ENCODE measurements around the gene NGFR. TPM values are rescaled to one million over a fixed set of nuclear protein-coding genes. Genes with fewer than 3 reads are reported as not detected.

NGFR gene
- total RNA-seq, 1 donor from 2014 or later: 42.0 TPM

DNA sequence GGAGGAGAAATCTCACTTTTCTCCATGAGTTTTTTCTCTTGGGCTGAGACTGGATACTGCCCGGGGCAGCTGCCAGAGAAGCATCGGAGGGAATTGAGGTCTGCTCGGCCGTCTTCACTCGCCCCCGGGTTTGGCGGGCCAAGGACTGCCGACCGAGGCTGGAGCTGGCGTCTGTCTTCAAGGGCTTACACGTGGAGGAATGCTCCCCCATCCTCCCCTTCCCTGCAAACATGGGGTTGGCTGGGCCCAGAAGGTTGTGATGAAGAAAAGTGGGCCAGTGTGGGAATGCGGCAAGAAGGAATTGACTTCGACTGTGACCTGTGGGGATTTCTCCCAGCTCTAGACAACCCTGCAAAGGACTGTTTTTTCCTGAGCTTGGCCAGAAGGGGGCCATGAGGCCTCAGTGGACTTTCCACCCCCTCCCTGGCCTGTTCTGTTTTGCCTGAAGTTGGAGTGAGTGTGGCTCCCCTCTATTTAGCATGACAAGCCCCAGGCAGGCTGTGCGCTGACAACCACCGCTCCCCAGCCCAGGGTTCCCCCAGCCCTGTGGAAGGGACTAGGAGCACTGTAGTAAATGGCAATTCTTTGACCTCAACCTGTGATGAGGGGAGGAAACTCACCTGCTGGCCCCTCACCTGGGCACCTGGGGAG is 19.1 kb downstream of the NGFR start:
- no peak for DNase-seq (ENCODE audit: low spot score)

DNA sequence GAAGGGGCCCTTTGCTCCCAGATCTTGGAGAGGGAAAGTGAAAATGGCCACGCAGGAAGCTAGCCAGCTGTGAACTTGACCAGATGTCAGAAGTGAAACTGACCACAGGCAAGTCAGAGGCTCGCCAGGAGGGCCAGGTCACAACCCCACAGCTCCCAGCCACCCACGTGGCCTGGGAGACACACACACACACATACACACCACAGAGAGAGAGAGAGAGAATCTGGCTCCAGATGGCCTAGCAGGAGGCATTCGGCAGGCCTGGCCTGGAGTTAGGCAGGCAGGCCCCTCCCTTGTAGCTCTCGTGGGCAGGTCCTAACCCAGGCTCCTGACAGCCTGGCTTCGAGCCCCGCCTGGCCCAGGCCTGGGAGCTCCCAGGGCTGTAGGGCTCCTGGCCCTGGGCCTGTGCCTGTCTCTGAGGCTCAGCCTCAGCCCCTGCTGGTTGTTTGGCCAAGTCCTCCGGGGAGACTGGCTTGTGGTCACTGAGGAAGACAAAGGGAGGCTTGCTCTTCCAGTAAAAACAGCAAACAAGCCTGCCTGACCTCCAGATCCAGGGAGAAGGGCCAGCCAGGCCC is 20.2 kb downstream of the NGFR start:
- DNase-seq (ENCODE audit: low spot score): no peak

DNA sequence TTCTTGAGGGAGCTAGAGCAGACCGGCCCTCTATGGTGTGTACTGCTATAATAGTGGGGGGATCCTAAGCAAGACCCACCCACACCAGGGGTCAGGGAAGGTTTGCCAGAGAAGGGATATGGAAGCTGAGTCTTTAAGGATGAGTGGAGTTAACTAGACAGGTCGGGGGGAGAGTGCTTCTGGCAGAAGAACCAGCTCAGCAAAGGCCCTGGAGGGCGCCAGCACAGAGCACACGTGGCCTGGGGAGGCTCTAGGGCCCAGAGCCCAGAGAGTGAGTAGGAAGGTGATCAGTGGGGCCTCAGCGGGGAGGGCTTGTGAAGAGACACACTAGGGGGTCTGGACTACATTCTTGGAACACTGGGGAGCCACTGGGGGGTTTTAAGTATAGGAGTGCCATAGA is 21.1 kb downstream of the NGFR start:
- peak; percentile 41 for DNase-seq (ENCODE audit: low spot score)

DNA sequence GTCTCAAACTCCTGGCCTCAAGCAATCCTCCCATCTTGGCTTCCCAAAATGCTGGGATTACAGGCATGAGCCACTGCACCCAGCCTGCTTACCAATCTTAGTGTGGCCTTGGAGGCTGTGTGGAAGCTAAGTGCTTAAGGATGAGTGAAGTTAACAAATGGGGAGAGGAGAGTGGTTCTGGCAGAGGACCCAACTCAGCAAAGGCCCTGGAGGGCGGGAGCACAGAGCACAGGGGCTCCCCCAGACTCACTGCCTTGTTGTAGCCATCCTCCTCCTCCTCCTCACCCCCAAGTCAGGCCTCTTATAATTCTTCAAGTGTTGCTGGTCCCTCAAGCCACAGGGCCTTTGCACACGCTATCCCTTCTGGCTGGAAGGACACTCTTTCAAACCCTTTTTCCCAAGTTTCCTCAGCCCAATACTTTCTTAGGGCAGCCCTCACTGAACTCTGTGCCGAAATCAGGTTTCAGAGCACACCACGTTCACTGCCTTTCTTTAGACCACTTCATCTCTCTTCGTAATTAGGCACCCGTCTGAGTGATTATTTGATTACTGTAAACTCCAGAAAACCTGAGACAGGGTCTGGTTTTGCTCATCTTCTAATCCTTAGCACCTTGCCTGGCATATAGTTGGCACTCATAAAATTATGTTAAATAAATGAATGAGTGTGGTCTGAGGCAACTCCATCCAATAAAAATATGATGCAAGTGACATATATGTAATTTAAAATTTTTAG is 23.4 kb downstream of the NGFR start:
- peak; percentile 39 for DNase-seq (ENCODE audit: low spot score)

DNA sequence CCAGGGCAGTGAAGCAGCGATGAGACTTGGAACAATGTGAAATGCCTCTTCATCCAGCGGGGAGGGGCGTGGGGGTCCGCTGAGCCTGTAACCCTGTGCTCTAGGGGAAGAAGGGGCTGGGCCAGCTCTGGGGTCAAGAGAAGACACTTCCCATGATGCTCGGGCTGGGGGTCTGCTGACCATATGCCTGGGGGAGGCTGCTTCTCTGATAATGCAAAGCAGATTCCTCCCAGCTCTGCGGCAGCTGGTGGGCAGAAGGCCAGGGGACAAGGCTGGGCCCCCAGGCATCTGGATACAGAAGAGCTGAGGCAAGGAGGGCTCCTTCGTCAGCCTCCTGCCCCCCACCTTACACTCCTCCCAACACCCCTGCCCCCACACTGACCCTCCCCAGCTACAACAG is 24.7 kb downstream of the NGFR start:
- peak; percentile 88 for DNase-seq (ENCODE audit: low spot score)

DNA sequence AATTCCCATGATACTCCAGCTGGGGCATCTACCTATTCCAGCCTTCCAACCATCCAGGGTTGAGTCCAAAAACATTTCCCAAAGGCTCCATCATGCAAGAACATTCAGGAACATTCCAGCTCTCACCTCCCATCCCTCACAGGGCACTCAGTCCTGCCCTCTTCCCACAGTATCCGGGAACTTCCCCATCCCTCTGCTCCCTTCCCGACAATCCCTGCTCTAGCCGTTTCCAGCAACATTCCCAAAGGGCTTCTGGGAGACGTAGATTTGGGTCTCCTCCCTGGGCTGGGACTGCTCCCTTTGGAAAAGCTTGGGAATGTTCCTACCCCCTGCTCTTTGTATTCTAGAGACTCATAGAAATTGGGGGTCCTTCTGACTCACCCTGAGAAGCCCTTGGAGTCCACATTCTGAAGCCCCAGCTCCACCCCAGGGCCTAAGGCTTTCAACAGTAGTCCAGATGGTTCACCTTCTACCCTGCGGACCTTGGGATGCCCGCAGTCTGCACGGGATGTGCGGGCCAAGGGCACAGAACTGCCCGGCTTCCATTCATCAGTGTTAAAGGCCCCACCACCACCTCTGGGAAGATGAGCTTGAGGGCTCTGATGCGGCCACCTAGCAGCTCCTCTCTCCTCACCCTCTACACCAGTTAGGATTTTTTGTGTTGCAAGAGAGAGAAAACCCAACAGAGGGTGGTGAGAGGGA is 25.4 kb downstream of the NGFR start:
- peak; percentile 75 for DNase-seq (ENCODE audit: low spot score)

DNA sequence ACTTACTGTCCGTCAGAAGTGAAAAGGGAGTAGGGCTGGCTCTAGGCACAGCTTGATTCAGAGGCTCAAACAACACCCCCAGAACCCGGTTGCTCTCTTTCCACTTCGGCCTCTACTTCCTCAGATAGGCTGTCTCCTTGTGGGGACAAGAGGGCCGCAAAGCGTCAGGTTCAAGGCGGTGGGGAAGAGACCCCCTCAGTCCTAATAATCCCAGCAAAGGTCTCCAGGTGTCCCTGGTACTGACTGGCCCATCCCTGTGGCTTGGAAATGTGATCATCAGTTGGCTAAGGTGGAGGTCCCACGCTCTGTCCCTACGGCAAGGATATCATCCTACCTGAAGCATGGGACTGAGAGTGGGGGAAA is 26.0 kb downstream of the NGFR start:
- no peak for DNase-seq (ENCODE audit: low spot score)

DNA sequence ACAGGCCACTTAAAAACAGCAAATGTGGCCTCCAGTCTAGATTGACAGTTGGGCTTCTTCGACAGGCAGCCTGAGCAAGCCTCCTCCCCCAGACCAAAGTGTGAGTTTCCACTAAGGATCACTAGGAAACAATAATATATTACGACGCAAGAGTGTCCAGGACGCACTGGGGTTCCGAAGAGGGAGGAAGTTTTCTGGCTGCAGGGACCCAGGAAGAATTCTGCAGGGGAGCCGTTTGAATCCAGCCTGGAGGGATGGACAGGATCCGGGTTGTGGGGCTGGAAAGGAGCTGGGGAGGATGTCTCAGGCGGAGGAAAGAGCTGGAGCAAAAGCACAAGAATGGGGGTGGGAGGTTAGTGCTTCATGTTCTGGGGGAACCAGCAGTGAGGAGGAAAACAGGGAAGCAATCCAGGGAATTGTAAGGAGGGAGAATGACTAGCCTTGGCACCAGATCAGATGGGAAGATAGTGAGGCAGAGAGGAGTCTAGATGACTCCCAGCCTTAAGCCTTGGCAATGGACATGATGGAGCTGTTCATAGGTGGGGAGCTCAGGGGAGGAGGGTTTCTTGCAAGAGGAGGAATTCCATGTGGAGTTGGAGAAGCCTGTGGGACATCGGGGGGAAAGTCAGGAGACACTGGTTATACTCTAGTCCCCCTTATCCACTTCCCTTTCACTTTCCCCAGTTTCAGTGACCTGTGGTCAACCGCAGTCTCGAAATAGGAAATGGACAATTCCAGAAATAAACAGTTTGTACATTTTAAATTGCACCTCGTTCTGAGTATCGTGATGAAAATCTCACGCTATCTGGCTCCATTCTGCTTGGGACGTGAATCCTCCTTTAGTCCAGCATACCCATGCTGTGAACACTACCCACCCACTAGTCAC is 26.6 kb downstream of the NGFR start:
- DNase-seq (ENCODE audit: low spot score): peak; percentile 64

DNA sequence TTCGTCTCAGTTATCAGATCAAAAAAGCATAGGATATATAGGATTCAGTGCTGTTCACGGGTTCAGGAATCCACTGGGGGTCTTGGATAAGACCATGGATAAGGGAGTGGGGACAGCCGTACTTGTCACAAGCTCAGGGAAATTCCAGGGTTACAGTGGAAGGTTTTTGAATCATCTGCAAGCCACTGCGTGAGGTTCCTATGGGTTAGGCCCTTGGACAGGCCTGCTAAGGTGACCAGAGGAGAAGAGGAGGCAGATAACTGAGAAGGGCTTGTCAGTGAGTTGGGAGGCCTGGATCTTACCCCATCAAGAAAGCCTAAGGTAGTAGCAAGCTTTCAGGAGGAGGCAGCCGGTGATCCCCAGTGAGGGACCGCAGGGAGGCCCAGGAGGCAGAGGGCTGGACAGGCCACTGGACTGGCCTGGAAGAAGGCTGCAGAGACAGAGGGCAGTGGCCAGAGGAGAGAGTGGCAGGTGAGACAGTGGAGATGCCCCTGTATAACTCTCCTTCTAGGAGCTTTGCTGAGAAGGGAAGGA is 27.3 kb downstream of the NGFR start:
- peak; percentile 68 for DNase-seq (ENCODE audit: low spot score)

DNA sequence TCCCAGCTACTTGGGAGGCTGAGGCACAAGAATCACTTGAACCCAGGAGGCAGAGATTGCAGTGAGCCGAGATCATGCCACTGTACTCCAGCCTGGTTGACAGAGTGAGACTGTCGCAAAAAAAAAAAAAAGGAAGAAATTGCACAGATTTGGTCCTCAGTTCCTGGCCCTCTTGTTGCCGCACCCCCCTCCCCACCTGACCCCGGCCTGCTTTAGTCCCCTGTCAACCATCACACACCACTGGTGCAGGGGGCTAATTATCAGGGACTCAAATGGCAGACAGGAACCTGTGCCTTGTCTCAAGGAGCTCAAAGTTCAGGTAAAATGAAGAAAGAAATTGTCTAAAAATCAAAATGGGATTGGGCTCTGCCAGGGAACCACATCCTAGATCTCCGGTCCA is 28.1 kb downstream of the NGFR start:
- no peak for DNase-seq (ENCODE audit: low spot score)

DNA sequence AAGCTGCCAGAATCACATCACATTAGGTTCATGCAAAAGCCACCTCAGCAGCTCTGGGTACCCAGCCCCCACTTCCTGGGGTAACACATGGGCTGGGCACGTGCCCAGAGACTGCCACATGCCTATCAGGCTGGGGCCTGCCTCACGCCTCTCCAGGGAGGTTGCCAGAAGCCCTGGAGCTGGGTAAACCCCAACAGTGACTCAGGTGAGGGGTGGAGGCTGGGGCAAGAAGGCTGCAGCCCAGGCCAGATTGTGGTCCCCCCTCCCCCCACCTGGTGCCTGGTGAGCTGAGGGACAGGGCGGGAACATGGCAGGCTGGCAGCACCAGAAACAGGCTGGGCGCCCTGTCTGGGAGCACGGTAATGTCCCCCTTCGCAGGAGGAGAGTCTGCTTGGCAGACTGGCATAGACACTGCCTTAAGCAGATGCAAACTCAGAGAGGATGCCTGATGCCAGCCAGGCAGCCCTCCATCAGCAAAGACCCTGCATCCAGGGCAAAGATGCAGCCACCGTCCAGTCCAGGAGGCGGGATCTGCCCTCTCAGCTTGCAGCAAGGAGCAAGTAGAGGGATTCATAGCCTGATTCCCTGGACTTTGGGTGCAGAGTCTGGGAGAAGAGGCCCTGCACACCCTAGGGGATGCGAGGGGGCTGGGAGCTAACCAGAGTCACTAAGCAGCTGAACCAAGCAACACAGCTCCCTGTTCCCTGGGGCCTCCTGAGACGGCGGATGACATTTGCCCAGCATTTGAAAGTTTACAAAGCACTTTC is 28.8 kb downstream of the NGFR start:
- DNase-seq (ENCODE audit: low spot score): peak; percentile 76

DNA sequence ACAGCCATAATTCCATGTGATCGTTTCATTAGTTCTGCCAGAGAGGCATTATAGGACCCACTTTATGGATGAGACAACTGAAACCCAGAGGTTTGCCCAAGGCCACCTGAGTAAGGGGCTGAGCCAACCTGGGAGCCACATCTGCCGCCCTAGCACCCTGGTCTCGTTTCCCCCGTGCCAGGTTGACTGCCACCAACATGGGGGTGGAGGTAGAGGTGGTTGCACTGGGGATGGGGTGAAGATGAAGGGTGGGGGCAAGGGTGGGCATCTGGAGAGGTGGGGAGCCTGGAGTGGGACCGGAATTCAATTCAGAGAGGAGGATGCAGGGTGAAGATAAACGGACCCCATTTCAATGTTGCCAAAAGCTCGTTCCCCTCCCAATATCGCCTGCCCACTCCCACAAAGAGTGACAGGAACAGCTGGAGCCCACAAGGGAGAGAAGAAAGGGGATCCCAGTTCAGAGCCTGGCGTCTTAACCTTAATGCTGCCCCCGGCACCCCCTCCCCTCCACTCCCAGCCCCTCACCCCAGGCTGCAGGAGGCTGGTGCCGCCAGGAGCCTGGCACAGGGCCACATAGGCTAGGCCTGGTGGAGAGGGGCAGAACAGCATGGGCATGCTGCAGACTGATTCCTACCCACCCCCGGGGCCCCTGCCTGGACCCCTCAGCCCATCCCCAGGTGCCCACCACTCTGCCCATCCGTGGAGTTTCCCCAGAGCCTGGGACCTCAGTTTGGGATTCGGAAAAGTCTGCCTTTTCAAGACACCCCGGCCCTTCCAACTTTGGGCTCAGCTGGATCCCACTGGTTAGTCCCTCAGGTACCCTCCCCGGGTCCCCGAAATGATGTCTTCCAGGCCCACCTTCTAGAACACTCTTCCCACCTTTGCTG is 29.6 kb downstream of the NGFR start:
- DNase-seq (ENCODE audit: low spot score): peak; percentile 79

DNA sequence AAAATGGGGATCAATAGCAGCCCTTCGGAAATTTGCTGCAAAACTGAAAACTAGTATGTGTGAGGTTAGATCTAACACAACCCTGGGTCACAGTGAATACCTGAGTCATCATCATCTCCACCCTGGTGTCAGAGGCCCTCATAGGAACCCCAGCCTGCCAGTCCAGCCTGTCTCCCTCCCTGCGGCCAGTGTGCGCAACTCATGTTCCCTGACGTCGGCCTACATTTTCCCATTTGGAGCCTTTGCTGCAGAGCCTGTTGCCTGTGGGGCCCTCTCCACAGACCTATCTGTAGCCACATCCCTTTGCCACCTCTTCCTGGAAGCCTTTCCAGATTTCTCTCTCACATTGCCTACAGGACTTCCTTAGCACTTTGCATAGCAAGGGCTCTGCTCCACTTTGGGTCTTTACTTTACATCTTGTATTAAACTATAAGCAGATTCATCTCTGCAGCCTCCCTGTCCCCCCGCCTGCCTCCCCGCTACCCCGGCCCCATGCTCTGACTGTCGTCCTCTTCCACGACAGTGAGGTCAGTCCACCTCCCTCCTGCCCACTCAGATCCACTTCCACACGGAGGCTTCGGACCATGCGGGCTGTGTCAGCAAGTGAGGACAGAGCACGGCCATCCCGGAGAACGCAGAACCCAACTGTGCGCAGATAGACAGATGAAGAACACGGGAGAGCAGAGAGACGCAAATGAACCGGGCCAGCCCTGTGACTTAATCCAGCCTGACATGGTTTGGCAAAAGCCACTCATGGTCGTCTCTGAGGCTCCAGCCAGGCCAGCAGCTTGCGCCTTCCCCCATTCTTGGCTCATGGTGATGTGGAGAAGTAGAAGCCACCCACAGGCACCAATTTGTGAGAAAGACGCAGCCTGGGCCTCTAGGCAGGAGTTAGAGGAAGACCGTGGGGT is 31.0 kb downstream of the NGFR start:
- DNase-seq (ENCODE audit: low spot score): peak; percentile 83

DNA sequence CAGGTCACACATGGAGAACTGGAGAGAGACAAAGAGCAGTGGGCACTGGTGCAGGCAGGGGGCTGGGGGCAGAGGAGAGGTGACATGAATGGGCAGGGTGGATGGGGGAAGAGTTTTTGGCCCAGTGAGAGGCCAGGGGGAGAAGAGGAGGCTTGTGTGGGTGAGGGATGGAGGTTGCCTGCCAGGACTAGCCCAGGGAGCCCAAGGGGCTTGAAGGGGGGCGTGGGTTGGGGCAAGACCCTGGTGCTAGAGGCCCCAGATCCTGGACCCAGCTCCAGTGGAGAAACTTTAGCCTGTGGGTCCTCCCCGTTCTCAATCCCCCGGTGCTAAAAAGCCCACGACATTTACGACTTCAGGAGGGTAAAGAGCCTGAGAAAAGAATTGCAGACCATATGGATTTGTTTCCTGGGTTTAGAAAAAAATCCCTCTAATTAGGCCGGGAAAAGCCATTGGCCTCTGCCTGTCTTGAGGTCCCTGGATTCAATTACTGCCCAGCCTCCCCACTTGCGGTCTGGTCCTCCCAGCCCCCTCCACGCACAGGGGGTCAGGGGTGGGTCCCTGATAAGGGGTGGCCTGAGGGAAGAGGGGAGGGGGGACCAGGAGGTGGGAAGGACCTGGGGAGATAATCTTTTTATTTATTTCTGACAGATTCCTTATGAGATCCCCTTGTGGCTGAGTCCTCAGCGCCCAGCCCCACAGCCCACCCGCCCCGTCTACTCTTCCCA is 33.0 kb downstream of the NGFR start:
- DNase-seq (ENCODE audit: low spot score): peak; percentile 59

DNA sequence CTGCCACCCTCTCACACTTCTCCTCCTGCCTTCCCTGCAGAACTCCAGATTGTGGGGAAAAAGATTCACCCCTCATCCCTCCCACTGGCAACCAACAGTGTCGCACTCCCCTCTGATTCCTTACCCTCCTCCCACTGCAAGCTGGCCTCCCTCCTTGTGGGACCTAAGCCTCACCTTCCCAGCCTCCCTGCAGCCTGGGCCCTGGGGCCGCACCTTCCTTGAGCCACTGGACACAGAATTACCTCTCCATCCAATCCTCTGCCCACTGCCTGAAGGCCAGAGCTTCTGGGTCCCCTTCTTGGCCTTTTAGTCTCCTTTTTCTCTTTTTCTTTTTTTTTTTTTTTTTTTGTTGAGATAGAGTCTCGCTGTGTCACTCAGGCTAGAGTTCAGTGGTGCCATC is 33.9 kb downstream of the NGFR start:
- peak; percentile 73 for DNase-seq (ENCODE audit: low spot score)

DNA sequence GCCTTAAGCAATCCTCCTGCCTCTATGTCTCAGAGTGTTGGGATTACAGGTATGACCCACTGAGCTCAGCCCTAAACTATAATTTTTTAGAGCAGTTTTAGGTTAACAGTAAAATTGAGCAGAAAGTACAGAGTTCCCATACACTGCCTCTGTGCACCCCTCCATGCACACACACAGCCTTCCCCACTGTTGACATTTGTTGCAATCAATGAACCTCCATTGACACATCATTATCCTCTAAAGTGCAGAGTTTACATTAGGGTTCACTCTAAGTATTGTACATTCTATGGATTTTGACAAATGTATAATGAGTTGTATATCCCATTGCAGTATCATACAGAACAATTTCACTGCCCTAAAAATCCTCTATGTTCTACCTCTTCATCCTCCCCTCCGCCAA is 35.0 kb downstream of the NGFR start:
- no peak for DNase-seq (ENCODE audit: low spot score)

DNA sequence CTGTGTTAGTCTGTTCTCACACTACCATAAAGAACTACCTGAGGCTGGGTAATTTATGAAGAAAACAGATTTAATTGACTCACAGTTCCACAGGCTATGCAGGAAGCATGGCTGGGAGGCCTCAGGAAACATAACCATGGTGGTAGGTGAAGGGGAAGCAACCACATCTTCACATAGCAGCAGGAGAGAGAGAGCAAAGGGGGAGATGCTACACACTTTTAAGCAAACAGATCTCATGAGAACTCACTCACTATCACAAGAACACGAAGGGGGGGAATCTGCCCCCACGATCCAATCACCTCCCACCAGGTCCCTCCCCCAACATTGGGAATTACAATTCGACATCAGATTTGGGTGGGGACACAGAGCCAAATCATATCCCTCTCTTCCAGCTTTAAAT is 48.8 kb downstream of the NGFR start:
- peak; percentile 16 for DNase-seq (ENCODE audit: low spot score)

Measured in mesenteric fat pad (tissue), 1 donor.